NCI-H2196 treated with DMSO at 0.1 percent for 48 hours (cell line): ENCODE results near the gene CAMK1D.
"Not testable (repeated sequence)": the region's sequence is repeated elsewhere in the genome, so short reads cannot be mapped to it uniquely, and the experiment has no call there.

Experiments
- DNase-seq: peaks from one replicate; lab custom pipeline; 2025; ENCODE audit not compliant: unreplicated experiment; lab: John Stamatoyannopoulos, UW

Gene CAMK1D

GRCh38 chr10:12348870-12349628, at the start of gene CAMK1D:
CAMK1D (plus strand) TSS chr10:12349547.
- peak; percentile 34 for DNase-seq

- not testable (repeated sequence) for DNase-seq
These were observed 48.3 kb upstream of the CAMK1D start for GRCh38 chr10:12301036-12301435.

DNA sequence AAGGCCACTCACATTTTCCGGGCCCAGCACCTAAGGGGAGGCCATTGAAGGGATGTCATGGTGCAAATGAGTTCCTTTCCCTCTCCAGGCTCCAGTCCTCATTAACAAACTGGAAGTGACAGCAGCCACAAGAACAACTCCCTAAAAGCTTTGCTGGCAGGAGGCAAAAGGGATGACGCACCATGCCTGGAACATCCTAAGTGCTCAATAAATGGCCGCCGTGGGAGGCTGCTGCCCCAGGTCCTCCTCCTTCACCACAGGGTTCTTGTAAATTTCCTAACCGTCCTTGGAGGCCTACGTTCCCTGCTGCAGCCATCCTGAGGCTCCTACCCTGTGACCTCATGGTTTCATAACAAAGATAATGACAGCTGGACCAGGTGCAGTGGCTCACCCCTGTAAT, 41.3 kb upstream of the CAMK1D start:
- no peak for DNase-seq

DNA sequence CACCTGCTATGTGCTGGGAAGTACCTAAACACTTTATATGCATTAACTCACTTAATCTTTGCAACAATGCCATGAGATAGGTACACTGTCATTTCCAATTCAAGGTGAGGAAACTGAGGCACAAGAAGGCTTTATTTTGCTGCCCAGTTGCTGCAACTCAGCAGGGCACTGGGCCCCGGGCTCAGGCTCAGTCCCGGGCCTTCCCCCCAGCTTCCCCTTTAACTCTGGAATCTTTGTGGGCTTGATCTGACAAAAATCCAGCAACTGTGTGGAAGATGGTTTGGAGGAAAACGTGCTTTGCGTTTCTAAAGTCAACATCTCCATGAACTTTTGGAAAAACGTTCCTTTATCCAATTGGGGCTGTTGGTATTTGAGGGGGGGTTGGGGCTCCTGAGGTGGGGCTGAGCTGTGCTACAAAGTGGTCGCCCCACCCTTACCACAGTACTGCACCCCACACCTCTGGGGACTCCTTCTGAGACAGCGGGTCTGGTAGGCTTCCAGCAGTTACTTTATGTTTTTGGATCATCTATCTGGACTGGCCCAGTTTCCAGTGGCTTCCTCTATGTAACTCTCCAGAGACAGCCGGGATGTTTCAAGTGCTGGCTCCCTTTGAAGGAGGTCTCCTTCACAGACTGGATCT, 40.5 kb upstream of the CAMK1D start:
- no peak for DNase-seq

DNA sequence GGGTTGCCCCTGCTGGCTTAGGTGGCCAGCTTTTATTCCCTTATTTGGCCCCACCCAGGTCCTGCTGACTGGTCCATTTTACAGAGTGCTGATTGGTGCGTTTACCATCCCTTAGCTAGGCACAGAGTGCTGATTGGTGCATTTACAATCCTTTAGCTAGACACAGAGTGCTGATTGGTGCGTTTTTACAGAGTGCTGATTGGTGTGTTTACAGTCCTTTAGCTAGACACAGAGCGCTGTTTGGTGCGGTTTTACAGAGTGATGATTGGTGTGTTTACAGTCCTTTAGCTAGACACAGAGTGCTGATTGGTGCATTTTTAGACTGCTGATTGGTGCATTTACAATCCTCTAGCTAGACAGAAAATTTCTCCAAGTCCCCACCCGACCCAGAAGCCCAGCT, 39.6 kb upstream of the CAMK1D start:
- not testable (repeated sequence) for DNase-seq

DNA sequence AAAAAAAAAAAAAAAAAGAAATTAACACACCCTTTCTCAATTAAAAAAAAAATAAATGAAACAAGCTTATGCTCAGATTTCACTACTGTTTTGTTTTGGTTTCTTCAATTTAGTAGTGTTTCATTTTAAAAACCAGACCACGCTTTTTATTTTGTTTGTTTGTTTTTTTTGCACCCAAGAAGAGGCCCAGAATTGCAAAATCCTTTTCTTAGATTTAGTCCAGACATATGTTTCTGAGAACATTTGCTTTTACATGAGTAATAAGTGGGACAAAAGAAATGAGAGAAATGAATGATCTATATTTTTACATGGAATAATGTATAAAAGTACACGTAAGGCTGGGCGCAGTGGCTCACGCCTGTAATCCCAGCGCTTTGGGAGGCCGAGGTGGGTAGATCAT, 34.5 kb upstream of the CAMK1D start:
- DNase-seq, result no peak

DNA sequence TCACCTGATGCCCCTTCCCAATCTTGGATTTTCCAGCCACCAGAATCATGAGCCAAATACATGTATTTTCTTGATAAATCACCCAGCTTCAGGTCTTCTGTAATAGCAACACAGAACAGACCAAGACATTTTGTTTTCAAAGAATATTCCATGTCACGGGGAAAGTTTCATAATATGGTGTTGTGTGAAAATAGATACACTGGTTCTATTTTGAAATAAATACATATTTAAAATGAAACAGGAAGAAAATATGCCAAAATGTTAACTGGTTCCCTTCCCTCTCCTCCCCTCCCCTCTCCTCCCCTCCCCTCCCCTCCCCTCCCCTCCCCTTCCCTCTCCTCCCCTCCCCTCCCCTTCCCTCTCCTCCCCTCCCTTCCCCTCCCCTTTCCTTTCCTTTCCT, 30.3 kb upstream of the CAMK1D start:
- DNase-seq, result no peak

DNA sequence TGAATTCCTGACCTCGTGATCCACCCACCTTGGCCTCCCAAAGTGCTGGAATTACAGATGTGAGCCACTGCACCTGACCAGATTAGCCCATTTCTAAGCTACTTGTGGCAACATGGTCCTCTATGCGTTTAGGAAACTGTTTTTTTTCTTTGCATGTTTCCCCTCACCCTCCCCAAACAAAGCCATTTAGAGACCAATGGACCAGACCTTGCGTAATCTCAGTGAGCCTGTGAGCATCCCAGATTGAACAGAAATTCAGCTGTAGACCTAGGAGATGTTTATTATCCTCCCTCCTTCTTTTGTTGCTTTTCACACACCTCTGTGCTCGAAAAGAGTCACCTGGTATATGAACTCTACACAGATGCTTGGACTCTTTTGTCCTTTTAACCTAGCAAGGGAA, 28.5 kb upstream of the CAMK1D start:
- no peak for DNase-seq

GRCh38 chr10:12321641-12322040, 27.7 kb upstream of the CAMK1D start:
- DNase-seq, result no peak

- DNase-seq, result no peak
These were observed 26.7 kb upstream of the CAMK1D start for GRCh38 chr10:12322583-12323131.

GRCh38 chr10:12324530-12324929, 24.8 kb upstream of the CAMK1D start:
- DNase-seq, result no peak

- no peak for DNase-seq
These were observed 22.3 kb upstream of the CAMK1D start for GRCh38 chr10:12327074-12327473.

DNA sequence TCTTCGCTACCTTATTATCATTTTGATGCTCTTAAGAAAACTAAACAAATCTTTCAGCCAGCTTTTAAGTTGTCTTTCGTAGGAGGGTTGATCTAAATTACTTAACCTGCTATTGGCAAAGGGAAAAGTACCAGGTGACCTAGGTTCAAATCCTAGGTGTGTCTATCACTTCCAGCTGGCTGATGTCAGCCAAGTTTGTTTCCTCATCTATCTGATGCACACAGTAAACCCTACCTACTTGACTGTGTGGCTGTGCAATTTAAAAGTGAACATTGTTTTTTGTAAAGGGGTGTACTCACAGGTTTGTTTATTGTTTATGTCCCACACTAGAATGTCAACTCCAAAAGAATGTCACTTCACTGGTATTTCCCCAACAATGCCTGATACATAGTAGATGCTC, 21.9 kb upstream of the CAMK1D start:
- no peak for DNase-seq

DNA sequence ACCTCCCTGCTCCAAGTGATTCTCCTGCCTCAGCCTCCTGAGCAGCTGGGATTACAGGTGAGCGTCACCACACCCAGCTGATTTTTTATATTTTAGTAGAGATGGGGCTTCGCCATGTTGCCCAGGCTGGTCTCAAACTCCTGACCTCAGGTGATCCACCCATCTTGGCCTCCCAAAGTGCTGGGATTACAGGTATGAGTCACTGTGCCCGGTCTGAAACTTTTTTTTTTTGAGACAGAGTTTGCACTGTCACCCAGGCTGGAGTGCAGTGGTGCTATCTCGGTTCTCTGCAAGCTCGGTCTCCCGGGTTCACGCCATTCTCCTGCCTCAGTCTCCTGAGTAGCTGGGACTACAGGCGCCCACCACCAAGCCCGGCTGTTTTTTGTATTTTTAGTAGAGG, 21.0 kb upstream of the CAMK1D start:
- DNase-seq, result not testable (repeated sequence)

DNA sequence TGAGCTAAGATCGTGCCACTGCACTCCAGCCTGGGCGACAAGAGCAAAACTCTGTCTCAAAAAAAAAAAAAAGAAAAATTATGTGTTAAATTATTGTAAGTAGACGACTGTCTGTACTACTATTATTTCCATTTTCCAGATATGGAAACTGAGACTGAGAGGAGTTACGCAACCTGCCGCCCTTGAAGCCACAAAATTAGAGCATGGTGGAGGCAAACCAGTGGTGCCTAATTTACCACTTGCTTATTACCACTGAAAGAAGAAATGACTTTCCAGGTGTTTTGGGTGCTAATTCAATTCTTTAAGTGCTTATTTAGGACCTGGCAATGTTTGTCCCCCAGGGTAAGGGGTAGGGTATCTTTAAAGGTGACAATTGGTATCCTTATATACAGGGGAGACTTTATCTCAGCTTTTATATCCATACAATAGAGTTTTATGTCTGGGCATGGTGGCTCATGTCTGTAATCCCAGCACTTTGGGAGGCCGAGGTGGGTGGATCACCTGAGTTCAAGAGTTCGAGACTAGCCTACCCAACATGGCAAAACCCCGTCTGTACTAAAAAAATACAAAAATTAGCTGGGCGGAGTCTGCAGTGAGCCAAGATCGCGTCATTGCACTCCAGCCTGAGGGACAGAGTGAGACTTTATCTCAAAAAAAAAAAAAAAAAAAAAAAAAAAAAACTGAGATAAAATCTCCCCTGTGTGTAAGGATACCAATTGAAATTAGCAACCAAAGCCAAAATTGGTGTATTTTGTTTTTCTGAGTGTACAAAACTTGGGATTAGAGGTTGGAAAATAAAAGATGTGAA, 16.6 kb upstream of the CAMK1D start:
- DNase-seq, result no peak

- DNase-seq, result no peak
These were observed 15.8 kb upstream of the CAMK1D start for GRCh38 chr10:12333380-12334185.

DNA sequence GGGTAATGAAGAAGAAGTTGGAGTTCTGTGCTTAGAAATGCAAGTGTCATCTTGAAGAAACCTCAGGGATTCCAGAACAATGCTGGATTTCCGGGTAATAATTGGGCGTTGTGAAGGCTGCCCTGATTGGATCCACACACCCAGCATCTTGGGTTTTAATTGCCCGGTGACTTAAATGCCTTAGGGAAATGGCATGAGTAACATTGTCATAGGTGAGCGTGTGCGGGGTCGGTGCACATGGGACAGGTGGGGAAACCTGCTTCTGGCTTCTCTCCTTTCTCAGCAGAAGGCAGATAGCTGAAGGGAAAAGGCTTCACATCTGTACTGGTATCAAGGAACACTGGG, 15.2 kb upstream of the CAMK1D start:
- DNase-seq, result no peak

DNA sequence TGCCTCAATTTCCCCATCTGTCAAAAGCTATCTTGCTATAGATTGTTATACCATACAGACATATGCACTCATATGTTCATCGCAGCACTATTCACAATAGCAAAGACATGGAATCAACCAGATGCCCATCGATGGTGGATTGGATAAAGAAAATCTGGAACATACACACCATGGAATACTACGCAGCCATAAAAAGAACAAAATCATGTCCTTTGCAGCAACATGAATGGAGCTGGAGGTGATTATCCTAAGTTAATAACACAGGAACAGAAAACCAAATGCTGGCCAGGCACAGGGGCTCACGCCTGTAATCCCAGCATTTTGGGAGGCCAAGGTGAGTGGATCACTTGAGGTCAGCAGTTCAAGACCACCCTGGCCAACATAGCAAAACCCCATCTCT, 14.2 kb upstream of the CAMK1D start:
- not testable (repeated sequence) for DNase-seq

DNA sequence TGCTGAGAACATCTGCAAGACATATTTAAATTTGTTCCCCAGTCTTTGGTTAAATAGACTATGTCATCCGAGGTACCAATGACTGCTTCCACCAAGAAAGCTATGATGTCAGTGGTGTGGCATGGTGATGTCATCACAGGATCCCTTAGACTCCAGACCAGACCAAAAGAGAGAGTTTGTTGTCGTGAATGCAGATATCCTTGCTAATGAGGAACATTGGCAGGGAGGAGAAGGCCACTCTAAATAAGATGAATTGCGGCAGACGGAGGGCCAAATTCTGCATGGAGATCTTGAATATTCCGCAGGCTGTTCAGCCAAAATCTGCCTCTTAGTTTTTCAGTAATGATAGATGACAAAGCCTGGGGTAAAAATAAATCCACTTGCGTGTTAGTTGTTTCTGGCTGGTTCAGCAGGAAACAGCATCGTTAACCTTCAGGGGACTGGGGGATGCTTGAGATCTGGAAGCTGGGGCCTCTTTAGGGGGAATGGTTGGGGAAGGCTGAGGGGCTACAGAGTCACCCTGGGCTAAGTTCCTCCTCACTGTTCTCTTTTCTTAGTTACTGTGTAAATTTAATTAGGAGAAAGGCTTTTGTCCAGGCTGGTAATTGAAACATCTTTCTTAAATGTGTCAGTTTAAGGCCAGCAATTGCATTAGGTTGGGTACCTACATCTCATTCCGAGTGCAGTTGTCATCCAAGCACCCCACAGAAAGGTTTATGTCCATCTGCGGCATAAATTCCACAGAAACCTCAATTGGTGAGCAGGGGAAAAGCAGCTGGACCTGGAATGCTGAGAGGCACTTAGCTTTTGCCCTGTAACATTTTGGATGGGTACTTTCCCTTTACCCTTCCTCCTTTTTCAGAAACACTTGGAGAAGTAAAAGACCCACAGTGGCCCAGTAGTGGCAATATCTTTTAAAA, 11.6 kb upstream of the CAMK1D start:
- no peak for DNase-seq

GRCh38 chr10:12338981-12339380, 10.4 kb upstream of the CAMK1D start:
- DNase-seq, result no peak
